Activated T-helper 1 cell treated with anti-CD3 and anti-CD28 coated beads, Interleukin-12 subunit alpha, Interleukin-12 subunit beta, Interleukin-2, Interleukin-4 antibody, amounts not matched to agents 30 ng/mL and 10 ng/mL and 1 ng/mL, durations not matched to agents 14 hours and 24 hours and 36 hours (primary cell): ENCODE results near the gene TNIK. TPM values are rescaled to one million over a fixed set of nuclear protein-coding genes. Genes with fewer than 3 reads are reported as not detected.
"Not testable (repeated sequence)": the region's sequence is repeated elsewhere in the genome, so short reads cannot be mapped to it uniquely, and the experiment has no call there.

Source experiments
- DNase-seq: peaks from one replicate; pipeline ENCODE4 v3.0.0; 2021; ENCODE audit warnings: low spot score
- H3K27ac Mint-ChIP-seq: one replicate; pipeline ENCODE4 v1.8.0; 2021; ENCODE audit warnings: mild to moderate bottlenecking, mixed read lengths
- H3K27me3 Mint-ChIP-seq: one replicate; pipeline ENCODE4 v1.8.0; 2022; ENCODE audit warnings: mild to moderate bottlenecking, moderate library complexity, mixed read lengths; ENCODE audit not compliant: insufficient read depth
- H3K36me3 Mint-ChIP-seq: one replicate; pipeline ENCODE4 v1.8.0; 2021; ENCODE audit warnings: low read depth, mixed read lengths
- H3K4me1 Mint-ChIP-seq: one replicate; pipeline ENCODE4 v1.8.0; 2021; ENCODE audit warnings: low read depth, mixed read lengths
- H3K4me3 Mint-ChIP-seq: one replicate; pipeline ENCODE4 v1.8.0; 2021; ENCODE audit warnings: mild to moderate bottlenecking, moderate library complexity, mixed read lengths
- H3K9me3 Mint-ChIP-seq: one replicate; pipeline ENCODE4 v1.8.0; 2021; ENCODE audit warnings: mixed read lengths
- intact Hi-C: fragments of 100-400 bp; cut with micrococcal nuclease; formaldehyde crosslinking; loops from one replicate; pipeline ENCODE4 v1.15.1; 2024
- total RNA-seq: library from RNA; stranded (reverse); gene quantifications from 2 replicates; pipeline ENCODE4 v1.2.3, GENCODE V29; 2022

TNIK gene
- total RNA-seq, 1 donor from 2014 or later: 21.5 TPM

GRCh38 chr3:171127611-171128010 is 332.6 kb downstream of the TNIK start:
- H3K36me3 Mint-ChIP-seq: peaks cover 44% of the 10 kb centered on the region
- no peak overlapping the region for H3K27ac Mint-ChIP-seq
- no peak for DNase-seq
- intact Hi-C loops: no loop called here
- H3K27me3 Mint-ChIP-seq: no peaks in the 10 kb centered on the region
- no peaks in the 10 kb centered on the region for H3K9me3 Mint-ChIP-seq
- no peaks in the 10 kb centered on the region for H3K4me1 Mint-ChIP-seq
- no peak overlapping the region for H3K4me3 Mint-ChIP-seq

DNA sequence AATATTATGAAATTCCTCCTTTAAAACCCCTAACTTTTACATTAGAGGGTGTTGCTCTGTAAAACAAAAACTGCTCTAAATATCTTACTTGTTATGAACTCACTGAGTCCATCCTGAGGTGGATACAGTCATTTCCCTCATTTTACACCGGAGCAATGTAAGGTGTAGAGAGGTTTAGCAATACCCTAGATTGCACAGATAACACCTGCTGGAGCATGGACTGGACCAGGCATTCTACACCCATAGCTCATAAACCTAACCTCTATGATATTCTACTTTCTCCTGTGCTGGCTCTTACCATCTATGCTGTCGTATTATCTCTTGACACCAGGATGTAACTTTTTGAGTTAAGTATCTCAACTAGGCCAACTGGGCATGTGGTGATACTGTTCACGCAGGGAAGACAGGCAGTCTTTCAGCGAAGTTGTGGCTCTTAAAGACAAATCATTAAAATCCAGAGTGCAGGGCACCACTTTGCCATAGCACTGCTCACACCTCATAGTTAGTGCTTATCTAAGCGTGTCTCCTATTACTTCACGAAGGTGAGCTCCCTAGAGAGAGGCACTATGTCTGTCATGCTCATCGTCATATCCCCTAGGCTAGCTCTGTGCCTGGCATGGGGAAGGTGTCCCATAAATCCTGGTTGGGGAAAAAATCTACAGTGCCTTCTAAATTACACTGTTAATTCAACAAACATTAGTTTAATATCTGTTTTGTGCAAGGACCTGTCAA is 333.6 kb downstream of the TNIK start:
- intact Hi-C loops: no loop called here
- H3K4me1 Mint-ChIP-seq: no peaks in the 10 kb centered on the region
- H3K36me3 Mint-ChIP-seq: peaks cover 44% of the 10 kb centered on the region
- H3K4me3 Mint-ChIP-seq: no peak overlapping the region
- H3K9me3 Mint-ChIP-seq: no peaks in the 10 kb centered on the region
- H3K27ac Mint-ChIP-seq: no peak overlapping the region
- no peaks in the 10 kb centered on the region for H3K27me3 Mint-ChIP-seq
- DNase-seq: no peak

DNA sequence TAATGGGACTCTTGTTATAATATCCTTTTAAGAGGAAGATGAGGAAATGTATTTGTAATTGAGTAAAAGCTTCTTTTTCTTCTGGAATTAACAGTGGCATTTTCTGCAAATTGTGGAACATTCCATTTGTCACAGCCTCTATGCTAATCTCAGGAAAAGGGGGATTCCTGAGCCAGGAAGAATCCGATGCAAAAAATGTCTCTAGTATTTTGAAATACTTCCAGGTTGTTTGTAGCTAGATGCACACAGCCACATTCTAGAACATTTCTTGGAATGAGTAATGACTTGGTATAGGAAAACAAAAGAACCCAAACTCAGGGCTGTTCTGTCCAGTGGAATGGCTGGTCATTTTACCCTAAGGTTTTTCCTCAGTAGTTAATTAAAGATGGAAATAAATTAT is 335.2 kb downstream of the TNIK start:
- intact Hi-C loops: no loop called here
- Mint-ChIP-seq H3K4me3 (no peak overlapping the region), H3K36me3 (peaks cover 49% of the 10 kb centered on the region), H3K9me3 (peaks cover under 1% of the 10 kb centered on the region), H3K27me3 (no peaks in the 10 kb centered on the region), H3K4me1 (no peaks in the 10 kb centered on the region), H3K27ac (no peak overlapping the region)
- DNase-seq: no peak

GRCh38 chr3:171123915-171124314 is 336.3 kb downstream of the TNIK start:
- Mint-ChIP-seq H3K9me3 (peaks cover 7% of the 10 kb centered on the region), H3K4me1 (no peaks in the 10 kb centered on the region), H3K27ac (no peak overlapping the region), H3K36me3 (peaks cover 51% of the 10 kb centered on the region), H3K27me3 (no peaks in the 10 kb centered on the region), H3K4me3 (no peak overlapping the region)
- intact Hi-C loops: no loop called here
- no peak for DNase-seq

DNA sequence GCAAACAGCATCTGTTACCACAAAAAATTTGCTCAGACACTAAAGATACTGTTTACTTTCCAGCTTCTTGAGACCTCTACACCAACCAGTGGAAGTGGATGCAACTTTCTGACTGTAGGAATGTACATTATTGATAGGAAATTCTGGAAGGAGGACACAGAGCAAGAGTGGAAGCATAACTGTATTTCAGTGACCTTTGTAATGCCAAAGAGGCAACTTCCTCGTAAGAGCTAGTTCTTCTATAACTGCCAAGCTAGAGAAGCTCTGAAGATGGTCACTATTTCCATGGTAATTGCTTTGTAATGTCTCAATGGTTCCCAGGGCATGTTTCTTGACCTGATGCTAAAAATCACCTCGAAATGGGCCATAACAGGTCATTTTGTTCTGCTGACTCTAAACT is 337.3 kb downstream of the TNIK start:
- intact Hi-C loops: no loop called here

DNA sequence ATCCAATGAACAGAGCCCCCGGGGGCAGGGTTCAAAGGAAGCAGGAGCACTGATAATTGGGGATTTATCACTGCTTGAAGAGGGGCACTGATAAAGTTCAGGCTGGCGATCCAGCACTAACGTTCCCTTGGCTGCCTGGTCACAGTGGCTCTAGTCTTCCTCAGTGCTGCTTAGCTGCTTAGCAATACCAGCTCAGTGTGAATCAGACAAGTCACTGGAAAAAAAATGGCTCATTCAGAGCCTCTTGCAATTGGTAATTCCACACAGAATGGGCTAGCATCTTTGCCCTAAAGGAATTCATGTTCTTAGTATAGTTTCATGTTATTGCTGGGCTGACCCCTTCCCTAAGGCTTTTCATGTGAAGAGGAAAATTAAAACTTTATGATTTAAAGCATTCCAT is 338.0 kb downstream of the TNIK start:
- Mint-ChIP-seq H3K27me3 (no peaks in the 10 kb centered on the region), H3K9me3 (peaks cover 7% of the 10 kb centered on the region), H3K27ac (no peak overlapping the region), H3K36me3 (peaks cover 52% of the 10 kb centered on the region), H3K4me3 (no peak overlapping the region), H3K4me1 (no peaks in the 10 kb centered on the region)
- DNase-seq: no peak
- intact Hi-C loops: no loop called here

More for the DNA sequence above, 337.3 kb downstream of the TNIK start:
- peaks cover 7% of the 10 kb centered on the region for H3K9me3 Mint-ChIP-seq
- no peak overlapping the region for H3K27ac Mint-ChIP-seq
- H3K4me3 Mint-ChIP-seq: no peak overlapping the region
- no peaks in the 10 kb centered on the region for H3K4me1 Mint-ChIP-seq
- peaks cover 51% of the 10 kb centered on the region for H3K36me3 Mint-ChIP-seq
- H3K27me3 Mint-ChIP-seq: no peaks in the 10 kb centered on the region
- DNase-seq: no peak

- intact Hi-C loops: no loop called here
- H3K4me1 Mint-ChIP-seq: no peaks in the 10 kb centered on the region
- peaks cover 7% of the 10 kb centered on the region for H3K9me3 Mint-ChIP-seq
- H3K4me3 Mint-ChIP-seq: no peak overlapping the region
- H3K27ac Mint-ChIP-seq: no peak overlapping the region
- DNase-seq: no peak
- H3K36me3 Mint-ChIP-seq: peaks cover 53% of the 10 kb centered on the region
- no peaks in the 10 kb centered on the region for H3K27me3 Mint-ChIP-seq
Measured at GRCh38 chr3:171121801-171122200, 338.4 kb downstream of the TNIK start.

DNA sequence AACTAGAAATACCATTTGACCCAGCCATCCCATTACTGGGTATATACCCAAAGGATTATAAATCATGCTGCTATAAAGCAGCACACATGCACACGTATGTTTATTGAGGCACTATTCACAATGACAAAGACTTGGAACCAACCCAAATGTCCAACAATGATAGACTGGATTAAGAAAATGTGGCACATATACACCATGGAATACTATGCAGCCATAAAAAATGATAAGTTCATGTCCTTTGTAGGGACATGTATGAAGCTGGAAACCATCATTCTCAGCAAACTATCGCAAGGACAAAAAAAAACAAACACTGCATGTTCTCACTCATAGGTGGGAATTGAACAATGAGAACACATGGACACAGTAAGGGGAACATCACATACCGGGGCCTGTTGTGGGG is 340.8 kb downstream of the TNIK start:
- H3K4me3 Mint-ChIP-seq, intact Hi-C loops, H3K4me1 Mint-ChIP-seq, H3K9me3 Mint-ChIP-seq, DNase-seq, H3K27ac Mint-ChIP-seq, H3K27me3 Mint-ChIP-seq: not testable (repeated sequence)
- H3K36me3 Mint-ChIP-seq: peaks cover 49% of the 10 kb centered on the region

DNA sequence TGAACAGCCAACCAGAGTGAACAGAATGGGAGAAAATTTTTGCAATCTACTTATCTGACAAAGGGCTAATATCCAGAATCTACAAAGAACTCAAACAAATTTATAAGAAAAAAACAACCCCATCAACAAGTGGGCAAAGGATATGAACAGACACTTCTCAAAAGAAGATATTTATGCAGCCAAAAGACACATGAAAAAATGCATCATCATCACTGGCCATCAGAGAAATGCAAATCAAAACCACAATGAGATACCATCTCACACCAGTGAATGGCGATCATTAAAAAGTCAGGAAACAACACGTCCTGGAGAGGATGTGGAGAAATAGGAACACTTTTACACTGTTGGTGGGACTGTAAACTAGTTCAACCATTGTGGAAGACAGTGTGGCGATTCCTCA is 341.2 kb downstream of the TNIK start:
- H3K4me1 Mint-ChIP-seq, DNase-seq, H3K27ac Mint-ChIP-seq, intact Hi-C loops, H3K4me3 Mint-ChIP-seq, H3K27me3 Mint-ChIP-seq, H3K9me3 Mint-ChIP-seq: not testable (repeated sequence)
- peaks cover 48% of the 10 kb centered on the region for H3K36me3 Mint-ChIP-seq

DNA sequence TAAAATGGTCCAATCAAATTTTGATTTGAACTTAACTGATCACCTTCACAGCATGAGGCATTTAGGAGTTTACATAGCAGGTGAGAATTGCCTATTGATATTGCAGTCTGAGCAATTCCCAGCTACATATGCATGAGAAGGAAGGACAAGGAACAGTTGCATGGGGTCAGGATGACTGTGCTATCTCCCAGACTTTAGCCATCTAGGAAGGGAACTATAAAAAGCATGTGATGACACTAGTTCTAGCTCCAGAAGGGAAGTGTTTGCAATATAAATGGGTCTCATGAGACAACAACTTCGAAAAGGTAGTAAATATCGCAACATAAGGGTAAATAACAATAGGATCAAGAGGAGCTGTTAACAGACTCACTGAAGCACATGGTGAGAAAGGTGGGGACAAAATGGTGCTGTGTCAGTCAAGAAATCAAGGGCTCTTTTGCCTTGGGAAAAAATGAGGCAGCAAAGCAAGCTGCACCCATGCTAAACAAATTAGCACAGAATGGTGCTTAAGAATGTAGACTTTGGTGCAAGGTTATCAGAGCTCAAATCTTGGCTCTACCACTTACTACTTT is 343.3 kb downstream of the TNIK start:
- DNase-seq: no peak
- Mint-ChIP-seq H3K9me3 (peaks cover 7% of the 10 kb centered on the region), H3K4me3 (no peak overlapping the region), H3K27me3 (no peaks in the 10 kb centered on the region), H3K27ac (no peak overlapping the region), H3K36me3 (peaks cover 37% of the 10 kb centered on the region), H3K4me1 (no peaks in the 10 kb centered on the region)
- intact Hi-C loops: no loop called here

DNA sequence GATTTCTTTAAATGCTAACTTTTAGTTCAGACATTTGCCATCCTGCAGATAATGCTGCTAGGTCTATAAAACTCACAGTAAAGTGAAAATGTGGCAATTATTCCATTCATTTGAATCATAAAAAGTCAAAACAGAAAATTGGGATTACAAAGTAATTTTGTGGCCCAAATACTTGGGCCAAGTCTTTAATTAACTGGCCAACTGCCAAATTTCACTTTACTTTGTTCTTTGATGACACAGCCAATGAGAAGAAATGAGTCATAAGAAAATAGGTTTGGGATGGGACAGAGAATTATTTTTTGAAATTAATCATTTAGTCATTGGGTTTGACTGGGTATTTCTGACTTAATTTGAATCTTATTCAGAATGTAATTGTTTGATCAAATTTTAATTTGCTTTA is 343.8 kb downstream of the TNIK start:
- H3K27me3 Mint-ChIP-seq: no peaks in the 10 kb centered on the region
- H3K4me1 Mint-ChIP-seq: no peaks in the 10 kb centered on the region
- H3K27ac Mint-ChIP-seq: no peak overlapping the region
- intact Hi-C loops: no loop called here
- peaks cover 38% of the 10 kb centered on the region for H3K36me3 Mint-ChIP-seq
- no peak overlapping the region for H3K4me3 Mint-ChIP-seq
- no peak for DNase-seq
- peaks cover 7% of the 10 kb centered on the region for H3K9me3 Mint-ChIP-seq

DNA sequence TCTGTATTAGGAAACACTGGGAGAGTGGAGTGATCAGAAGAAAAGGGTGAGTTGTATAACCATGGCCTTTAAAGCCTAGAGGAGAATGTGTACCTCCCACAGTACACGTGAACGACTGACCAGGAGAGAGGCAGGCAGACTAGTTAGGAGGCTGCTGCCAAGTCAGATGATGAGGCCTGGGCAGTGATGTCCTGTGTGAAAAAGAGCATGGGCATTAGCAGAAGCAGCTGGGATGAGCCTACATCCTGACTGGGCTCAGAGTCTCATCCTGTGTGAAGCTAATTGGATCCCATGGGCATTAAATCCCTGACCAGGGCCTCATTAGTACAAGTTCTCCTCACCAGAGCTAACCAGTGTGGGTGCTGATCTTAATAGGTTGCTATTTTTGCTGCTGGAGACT is 344.5 kb downstream of the TNIK start:
- Mint-ChIP-seq H3K36me3 (peaks cover 33% of the 10 kb centered on the region), H3K4me1 (no peaks in the 10 kb centered on the region), H3K9me3 (peaks cover 7% of the 10 kb centered on the region), H3K27ac (no peak overlapping the region), H3K27me3 (no peaks in the 10 kb centered on the region), H3K4me3 (no peak overlapping the region)
- no peak for DNase-seq
- intact Hi-C loops: no loop called here

GRCh38 chr3:171113716-171114115 is 346.5 kb downstream of the TNIK start:
- Mint-ChIP-seq H3K9me3 (no peaks in the 10 kb centered on the region), H3K4me3 (no peak overlapping the region)

DNA sequence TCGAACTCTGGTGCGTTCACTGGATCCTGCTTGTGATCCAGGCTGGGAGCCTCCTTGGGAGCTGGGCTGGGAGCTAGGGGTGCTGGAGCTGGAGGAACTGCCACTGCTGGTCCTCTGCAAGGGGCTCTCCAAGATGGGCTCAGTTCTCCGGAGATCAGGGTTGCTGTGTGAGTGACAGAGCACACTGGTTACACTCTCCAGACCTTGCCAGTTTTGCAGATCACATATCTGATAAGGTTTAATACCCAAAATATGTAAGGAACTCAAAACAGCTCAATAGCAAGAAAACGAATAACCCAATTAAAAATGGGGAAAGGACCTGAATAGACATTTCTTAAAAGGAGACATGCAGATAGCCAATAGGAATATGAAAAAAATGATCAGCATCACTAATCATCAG is 349.5 kb downstream of the TNIK start:
- no peak overlapping the region for H3K27ac Mint-ChIP-seq
- intact Hi-C loops: no loop called here
- H3K27me3 Mint-ChIP-seq: no peaks in the 10 kb centered on the region
- no peak overlapping the region for H3K4me3 Mint-ChIP-seq
- H3K9me3 Mint-ChIP-seq: no peaks in the 10 kb centered on the region
- peaks cover 30% of the 10 kb centered on the region for H3K36me3 Mint-ChIP-seq
- no peak for DNase-seq
- H3K4me1 Mint-ChIP-seq: no peaks in the 10 kb centered on the region

More at GRCh38 chr3:171113716-171114115, 346.5 kb downstream of the TNIK start:
- Mint-ChIP-seq H3K36me3 (peaks cover 28% of the 10 kb centered on the region), H3K27ac (no peak overlapping the region), H3K27me3 (no peaks in the 10 kb centered on the region), H3K4me1 (no peaks in the 10 kb centered on the region)
- no peak for DNase-seq
- intact Hi-C loops: no loop called here
